ENCODE measurements around the gene PPP1CC.
A peak's percentile ranks its signal among the peaks of the same experiment; 100 is the strongest.

PPP1CC gene

GRCh38 chr12:110754101-110754793, 11.6 kb upstream of the PPP1CC start:
- no peak for DNase-seq (ENCODE audit: low read depth)

GRCh38 chr12:110750784-110751461, 8.2 kb upstream of the PPP1CC start:
- no peak for DNase-seq (ENCODE audit: low read depth)

- DNase-seq (ENCODE audit: low read depth) = no peak
Observed at GRCh38 chr12:110746550-110746949, 3.9 kb upstream of the PPP1CC start.

- no peak for DNase-seq (ENCODE audit: low read depth)
Observed at GRCh38 chr12:110745542-110746284, 3.0 kb upstream of the PPP1CC start.

GRCh38 chr12:110744601-110745264, 2.0 kb upstream of the PPP1CC start:
- no peak for DNase-seq (ENCODE audit: low read depth)

GRCh38 chr12:110744151-110744571, 1.5 kb upstream of the PPP1CC start:
- peak; percentile 37 for DNase-seq (ENCODE audit: low read depth)

GRCh38 chr12:110743571-110744093, 941 bp upstream of the PPP1CC start:
- peak; percentile 34 for DNase-seq (ENCODE audit: low read depth)

GRCh38 chr12:110742096-110742717, 484 bp downstream of the PPP1CC start:
- no peak for DNase-seq (ENCODE audit: low read depth)

- peak; percentile 50 for DNase-seq (ENCODE audit: low read depth)
Observed at GRCh38 chr12:110741341-110742095, 1.2 kb downstream of the PPP1CC start.

GRCh38 chr12:110739894-110740293, 2.8 kb downstream of the PPP1CC start:
- DNase-seq (ENCODE audit: low read depth) = peak; percentile 22

GRCh38 chr12:110739488-110739887, 3.2 kb downstream of the PPP1CC start:
- no peak for DNase-seq (ENCODE audit: low read depth)

GRCh38 chr12:110737532-110737931, 5.2 kb downstream of the PPP1CC start:
- no peak for DNase-seq (ENCODE audit: low read depth)

GRCh38 chr12:110737016-110737415, 5.7 kb downstream of the PPP1CC start:
- DNase-seq (ENCODE audit: low read depth) = peak; percentile 69

GRCh38 chr12:110733900-110734299, 8.8 kb downstream of the PPP1CC start:
- DNase-seq (ENCODE audit: low read depth) = no peak

GRCh38 chr12:110733089-110733715, 9.5 kb downstream of the PPP1CC start:
- DNase-seq (ENCODE audit: low read depth) = peak; percentile 78

GRCh38 chr12:110732572-110732971, 10.1 kb downstream of the PPP1CC start:
- no peak for DNase-seq (ENCODE audit: low read depth)

- no peak for DNase-seq (ENCODE audit: low read depth)
Observed at GRCh38 chr12:110731479-110731878, 11.2 kb downstream of the PPP1CC start.

- no peak for DNase-seq (ENCODE audit: low read depth)
Observed at GRCh38 chr12:110728628-110729027, 14.1 kb downstream of the PPP1CC start.

- no peak for DNase-seq (ENCODE audit: low read depth)
Observed at GRCh38 chr12:110726708-110727369, 15.9 kb downstream of the PPP1CC start.

GRCh38 chr12:110726028-110726427, 16.7 kb downstream of the PPP1CC start:
- no peak for DNase-seq (ENCODE audit: low read depth)
